ENCODE measurements around the gene EIF4H.

EIF4H gene

GRCh38 chr7:74175340-74175739 is 1.2 kb downstream of the EIF4H start:
- no peaks in the 10 kb centered on the region for H3K9me3 ChIP-seq (ENCODE audit: control insufficient read depth, insufficient read depth, low read depth, low read length)
- peaks cover 29% of the 10 kb centered on the region for H3K4me1 ChIP-seq (ENCODE audit: control insufficient read depth, insufficient read depth, low read length)
- peak overlapping the region; percentile 67 for H3K9ac ChIP-seq (ENCODE audit: low read length)
- peak overlapping the region; percentile 90 for H3K4me3 ChIP-seq (ENCODE audit: low read depth, low read length)
- peak overlapping the region; percentile 90; the same call in 1 of the 2 replicates for H3K27ac ChIP-seq (ENCODE audit: low read depth, low read length)
- H3K36me3 ChIP-seq (ENCODE audit: control insufficient read depth, insufficient read depth, low read length), result peaks cover 37% of the 10 kb centered on the region
- H3K27me3 ChIP-seq (ENCODE audit: control insufficient read depth, insufficient read depth, low read length), result no peaks in the 10 kb centered on the region

- Histone ChIP-seq H3K27ac (ENCODE audit: low read depth, low read length) (no peak overlapping the region), H3K36me3 (ENCODE audit: control insufficient read depth, insufficient read depth, low read length) (peaks cover 45% of the 10 kb centered on the region), H3K27me3 (ENCODE audit: control insufficient read depth, insufficient read depth, low read length) (no peaks in the 10 kb centered on the region), H3K9ac (ENCODE audit: low read length) (peak overlapping the region; percentile 12), H3K4me1 (ENCODE audit: control insufficient read depth, insufficient read depth, low read length) (peaks cover 29% of the 10 kb centered on the region), H3K9me3 (ENCODE audit: control insufficient read depth, insufficient read depth, low read depth, low read length) (no peaks in the 10 kb centered on the region), H3K4me3 (ENCODE audit: low read depth, low read length) (peak overlapping the region; percentile 16; the same call in 1 of the 2 replicates)
Measured at GRCh38 chr7:74176555-74176954, 2.4 kb downstream of the EIF4H start.

DNA sequence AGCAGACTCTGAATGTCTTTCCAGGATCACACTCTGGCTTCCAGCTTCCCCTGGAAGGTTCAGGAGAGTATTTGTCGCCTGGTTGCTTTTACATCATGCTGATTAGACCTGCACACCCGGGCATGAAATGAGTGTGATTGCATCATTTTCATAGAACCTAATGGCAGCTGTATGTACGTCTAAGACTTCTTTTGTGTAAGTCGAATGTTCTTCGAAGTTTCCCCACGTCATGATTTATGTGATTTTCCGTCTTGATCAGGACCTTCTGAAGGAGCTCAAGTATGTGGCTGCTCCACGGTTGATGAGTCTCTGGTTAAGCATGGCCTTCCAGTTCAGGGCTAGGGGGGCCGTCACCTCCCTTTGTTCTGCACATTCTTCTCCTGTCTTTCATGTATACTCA is 4.5 kb downstream of the EIF4H start:
- Histone ChIP-seq H3K4me1 (ENCODE audit: control insufficient read depth, insufficient read depth, low read length) (peaks cover 33% of the 10 kb centered on the region), H3K9ac (ENCODE audit: low read length) (peak overlapping the region; percentile 6), H3K36me3 (ENCODE audit: control insufficient read depth, insufficient read depth, low read length) (peaks cover 54% of the 10 kb centered on the region), H3K27ac (ENCODE audit: low read depth, low read length) (no peak overlapping the region; the same call in 1 of the 2 replicates), H3K9me3 (ENCODE audit: control insufficient read depth, insufficient read depth, low read depth, low read length) (no peaks in the 10 kb centered on the region), H3K4me3 (ENCODE audit: low read depth, low read length) (no peak overlapping the region), H3K27me3 (ENCODE audit: control insufficient read depth, insufficient read depth, low read length) (no peaks in the 10 kb centered on the region)

DNA sequence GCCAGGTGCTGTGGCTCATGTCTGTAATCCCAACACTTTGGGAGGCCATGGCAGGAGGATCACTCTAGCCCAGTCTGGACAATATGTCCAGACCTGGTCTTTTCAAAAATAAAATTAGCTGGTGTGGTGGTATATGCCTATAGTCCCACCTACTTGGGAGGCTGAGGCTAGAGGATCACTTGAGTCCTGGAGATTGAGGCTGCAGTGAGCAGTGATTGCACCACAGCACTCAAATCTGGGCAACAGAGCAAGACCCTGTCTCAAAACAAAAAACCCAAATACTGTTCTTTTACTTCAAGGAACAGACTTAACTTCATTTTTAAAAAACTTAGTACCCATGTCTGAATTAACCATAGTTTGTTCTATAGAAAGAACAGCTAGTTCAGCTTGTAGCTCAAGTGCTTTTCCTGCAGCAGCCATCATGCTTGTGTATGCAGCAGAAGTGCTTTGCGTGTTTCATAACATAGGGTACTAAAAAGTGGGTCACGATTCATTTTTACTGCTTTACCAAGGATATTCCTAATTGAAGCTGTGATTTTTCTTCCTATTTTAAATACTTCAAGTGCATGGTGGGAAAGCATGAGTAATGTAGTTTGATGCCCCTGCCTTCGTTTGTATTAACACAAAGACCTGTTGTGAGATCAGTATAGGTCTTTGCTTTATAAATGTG is 5.9 kb downstream of the EIF4H start:
- H3K9ac ChIP-seq (ENCODE audit: low read length), result no peak overlapping the region
- peaks cover 38% of the 10 kb centered on the region for H3K4me1 ChIP-seq (ENCODE audit: control insufficient read depth, insufficient read depth, low read length)
- no peaks in the 10 kb centered on the region for H3K9me3 ChIP-seq (ENCODE audit: control insufficient read depth, insufficient read depth, low read depth, low read length)
- no peaks in the 10 kb centered on the region for H3K27me3 ChIP-seq (ENCODE audit: control insufficient read depth, insufficient read depth, low read length)
- no peak overlapping the region for H3K4me3 ChIP-seq (ENCODE audit: low read depth, low read length)
- H3K36me3 ChIP-seq (ENCODE audit: control insufficient read depth, insufficient read depth, low read length), result peaks cover 64% of the 10 kb centered on the region
- no peak overlapping the region for H3K27ac ChIP-seq (ENCODE audit: low read depth, low read length)

GRCh38 chr7:74180866-74181265 is 6.7 kb downstream of the EIF4H start:
- no peaks in the 10 kb centered on the region for H3K27me3 ChIP-seq (ENCODE audit: control insufficient read depth, insufficient read depth, low read length)
- no peak overlapping the region for H3K4me3 ChIP-seq (ENCODE audit: low read depth, low read length)
- H3K36me3 ChIP-seq (ENCODE audit: control insufficient read depth, insufficient read depth, low read length), result peaks cover 71% of the 10 kb centered on the region
- no peak overlapping the region for H3K27ac ChIP-seq (ENCODE audit: low read depth, low read length)
- H3K4me1 ChIP-seq (ENCODE audit: control insufficient read depth, insufficient read depth, low read length), result peaks cover 38% of the 10 kb centered on the region
- no peak overlapping the region for H3K9ac ChIP-seq (ENCODE audit: low read length)
- no peaks in the 10 kb centered on the region for H3K9me3 ChIP-seq (ENCODE audit: control insufficient read depth, insufficient read depth, low read depth, low read length)

DNA sequence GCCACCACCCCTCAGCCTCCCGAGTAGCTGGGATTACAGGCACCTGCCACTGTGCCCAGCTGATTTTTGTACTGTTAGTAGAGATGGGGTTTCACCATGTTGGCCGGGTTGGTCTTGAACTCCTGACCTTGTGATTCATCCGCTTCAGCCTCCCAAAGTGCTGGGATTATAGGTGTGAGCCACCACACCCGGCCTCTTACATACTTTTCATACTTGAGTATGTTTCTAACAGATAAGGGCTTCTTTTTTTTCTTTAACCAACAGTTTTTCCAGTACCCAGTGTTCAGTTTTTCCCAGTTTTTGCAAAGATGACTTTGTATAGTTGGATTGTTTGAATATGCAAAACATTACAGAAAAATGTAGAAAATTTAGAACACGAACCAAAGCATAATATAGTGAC is 7.7 kb downstream of the EIF4H start:
- Histone ChIP-seq H3K9ac (ENCODE audit: low read length) (no peak overlapping the region), H3K27ac (ENCODE audit: low read depth, low read length) (no peak overlapping the region), H3K4me1 (ENCODE audit: control insufficient read depth, insufficient read depth, low read length) (peaks cover 30% of the 10 kb centered on the region), H3K36me3 (ENCODE audit: control insufficient read depth, insufficient read depth, low read length) (peaks cover 72% of the 10 kb centered on the region), H3K4me3 (ENCODE audit: low read depth, low read length) (no peak overlapping the region), H3K27me3 (ENCODE audit: control insufficient read depth, insufficient read depth, low read length) (no peaks in the 10 kb centered on the region), H3K9me3 (ENCODE audit: control insufficient read depth, insufficient read depth, low read depth, low read length) (no peaks in the 10 kb centered on the region)

GRCh38 chr7:74182453-74183090 is 8.4 kb downstream of the EIF4H start:
- Histone ChIP-seq H3K36me3 (ENCODE audit: control insufficient read depth, insufficient read depth, low read length) (peaks cover 74% of the 10 kb centered on the region), H3K9ac (ENCODE audit: low read length) (no peak overlapping the region), H3K27ac (ENCODE audit: low read depth, low read length) (no peak overlapping the region), H3K9me3 (ENCODE audit: control insufficient read depth, insufficient read depth, low read depth, low read length) (no peaks in the 10 kb centered on the region), H3K4me1 (ENCODE audit: control insufficient read depth, insufficient read depth, low read length) (peaks cover 24% of the 10 kb centered on the region), H3K27me3 (ENCODE audit: control insufficient read depth, insufficient read depth, low read length) (no peaks in the 10 kb centered on the region), H3K4me3 (ENCODE audit: low read depth, low read length) (no peak overlapping the region)

GRCh38 chr7:74183142-74183541 is 9.0 kb downstream of the EIF4H start:
- H3K27ac ChIP-seq (ENCODE audit: low read depth, low read length), result no peak overlapping the region
- H3K4me3 ChIP-seq (ENCODE audit: low read depth, low read length), result no peak overlapping the region
- H3K4me1 ChIP-seq (ENCODE audit: control insufficient read depth, insufficient read depth, low read length), result peaks cover 23% of the 10 kb centered on the region
- H3K36me3 ChIP-seq (ENCODE audit: control insufficient read depth, insufficient read depth, low read length), result peaks cover 74% of the 10 kb centered on the region
- no peaks in the 10 kb centered on the region for H3K9me3 ChIP-seq (ENCODE audit: control insufficient read depth, insufficient read depth, low read depth, low read length)
- H3K27me3 ChIP-seq (ENCODE audit: control insufficient read depth, insufficient read depth, low read length), result no peaks in the 10 kb centered on the region
- H3K9ac ChIP-seq (ENCODE audit: low read length), result no peak overlapping the region

GRCh38 chr7:74183653-74184450 is 9.7 kb downstream of the EIF4H start:
- Histone ChIP-seq H3K4me3 (ENCODE audit: low read depth, low read length) (no peak overlapping the region), H3K27ac (ENCODE audit: low read depth, low read length) (no peak overlapping the region), H3K4me1 (ENCODE audit: control insufficient read depth, insufficient read depth, low read length) (peaks cover 23% of the 10 kb centered on the region), H3K36me3 (ENCODE audit: control insufficient read depth, insufficient read depth, low read length) (peaks cover 74% of the 10 kb centered on the region), H3K9me3 (ENCODE audit: control insufficient read depth, insufficient read depth, low read depth, low read length) (no peaks in the 10 kb centered on the region), H3K27me3 (ENCODE audit: control insufficient read depth, insufficient read depth, low read length) (no peaks in the 10 kb centered on the region), H3K9ac (ENCODE audit: low read length) (no peak overlapping the region)

- no peak overlapping the region for H3K27ac ChIP-seq (ENCODE audit: low read depth, low read length)
- peaks cover 23% of the 10 kb centered on the region for H3K4me1 ChIP-seq (ENCODE audit: control insufficient read depth, insufficient read depth, low read length)
- no peaks in the 10 kb centered on the region for H3K9me3 ChIP-seq (ENCODE audit: control insufficient read depth, insufficient read depth, low read depth, low read length)
- H3K9ac ChIP-seq (ENCODE audit: low read length), result no peak overlapping the region
- H3K27me3 ChIP-seq (ENCODE audit: control insufficient read depth, insufficient read depth, low read length), result no peaks in the 10 kb centered on the region
- H3K4me3 ChIP-seq (ENCODE audit: low read depth, low read length), result no peak overlapping the region
- H3K36me3 ChIP-seq (ENCODE audit: control insufficient read depth, insufficient read depth, low read length), result peaks cover 77% of the 10 kb centered on the region
Measured at GRCh38 chr7:74185016-74185415, 10.9 kb downstream of the EIF4H start.

- H3K9ac ChIP-seq (ENCODE audit: low read length), result no peak overlapping the region
- H3K27ac ChIP-seq (ENCODE audit: low read depth, low read length), result no peak overlapping the region
- peaks cover 77% of the 10 kb centered on the region for H3K36me3 ChIP-seq (ENCODE audit: control insufficient read depth, insufficient read depth, low read length)
- no peaks in the 10 kb centered on the region for H3K9me3 ChIP-seq (ENCODE audit: control insufficient read depth, insufficient read depth, low read depth, low read length)
- H3K4me1 ChIP-seq (ENCODE audit: control insufficient read depth, insufficient read depth, low read length), result peaks cover 23% of the 10 kb centered on the region
- no peak overlapping the region for H3K4me3 ChIP-seq (ENCODE audit: low read depth, low read length)
- H3K27me3 ChIP-seq (ENCODE audit: control insufficient read depth, insufficient read depth, low read length), result no peaks in the 10 kb centered on the region
Measured at GRCh38 chr7:74185636-74186035, 11.5 kb downstream of the EIF4H start.

All from HUES6 (cell line).